Testis (tissue), 3 donors: ENCODE data around the gene MEIOB. TPM values are rescaled to one million over a fixed set of nuclear protein-coding genes. Genes with fewer than 3 reads are reported as not detected.
A peak's percentile ranks its signal among the peaks of the same experiment; 100 is the strongest.

Experiments
- DNase-seq: peaks from one replicate; pipeline ENCODE4 v3.0.0-alpha.2; 2019
- H3K27ac ChIP-seq, 2 donors: fragments of 200-600 bp; sonication (generic); one replicate each; pipeline ENCODE4 v1.5.1; 2019
- H3K27me3 ChIP-seq: fragments of 200-600 bp; sonication (generic); one replicate; pipeline ENCODE4 v1.5.1; 2019
- H3K36me3 ChIP-seq: fragments of 200-600 bp; sonication (generic); one replicate; pipeline ENCODE4 v1.5.1; 2017; ENCODE audit warnings: low read depth; ENCODE audit errors: missing control alignments
- H3K4me1 ChIP-seq: fragments of 200-600 bp; sonication (generic); one replicate; pipeline ENCODE4 v1.5.1; 2019
- H3K4me3 ChIP-seq, 2 donors: fragments of 200-600 bp; sonication (generic); one replicate each; pipeline ENCODE4 v1.5.1; 2017 to 2019
- H3K9me3 ChIP-seq: fragments of 200-600 bp; sonication (generic); one replicate; pipeline ENCODE4 v1.5.1; 2017
- CTCF ChIP-seq, 3 experiments: fragments of 450-650 bp in 2 of 3; fragments of 200-600 bp in 1 of 3; sonication (generic) in 1 of 3; IDR thresholded peaks; one replicate each; pipeline ENCODE4 v1.5.1; 2016 to 2019; ENCODE audit warnings: antibody characterized with exemption in 3 of 3, mild to moderate bottlenecking in 2 of 3, moderate library complexity in 1 of 3
- POLR2A ChIP-seq: fragments of 450-650 bp; IDR thresholded peaks from one replicate; pipeline ENCODE4 v1.6.1; 2017; ENCODE audit warnings: antibody characterized with exemption, mild to moderate bottlenecking, moderate library complexity
- WGBS, 2 donors: methylation state at CpG; one replicate each; pipeline ENCODE4 v1.1.5; 2018; 5-methylcytosine and 5-hydroxymethylcytosine counted together
- intact Hi-C: fragments of 100-400 bp; cut with DNase I; formaldehyde crosslinking; loops from one replicate; pipeline ENCODE4 v1.15.1; 2023; ENCODE audit warnings: low total_unique reads
- polyA plus RNA-seq: library from polyadenylated mRNA; stranded (reverse); fragments of 350-450 nt; fragmentation: Illumina TruSeq; extraction: RNeasy Lipid Tissue Mini Kit (QIAGEN cat#74804); gene quantifications from one replicate; pipeline ENCODE4 v1.2.3, GENCODE V29; 2014; ENCODE audit warnings: low read depth, low replicate concordance; ENCODE audit not compliant: insufficient read depth
- total RNA-seq, 2 donors: library from RNA; depleted of rRNA; stranded (reverse); fragments of >200 nt; gene quantifications; one replicate each; pipeline ENCODE4 v1.2.3, GENCODE V29; 2016

The MEIOB gene
- total and polyA plus RNA-seq, 3 donors from 2014 or later = 34.6 to 53.9 (median 53.8) TPM

GRCh38 chr16:1918351-1919326, 46.7 kb upstream of the MEIOB start, which contains the start of gene HS3ST6:
Gene HS3ST6 (minus strand): TSS chr16:1918415. CDS start chr16:1918323, 92 bp downstream.
- peaks cover 5% of the 10 kb centered on the region for H3K4me1 ChIP-seq
- 4 to 40% methylated on average over 2 to 69 of the region's 71 CpGs for WGBS, 2 donors
- H3K4me3 ChIP-seq = peak within 1 kb of the TSS in 1 of 2 donors; percentile 4
- no peaks in the 10 kb centered on the region for H3K9me3 ChIP-seq
- H3K27ac ChIP-seq = no peak within 1 kb of the TSS
- H3K27me3 ChIP-seq = no peaks in the 10 kb centered on the region
- H3K36me3 ChIP-seq = no peaks in the 10 kb centered on the region
- intact Hi-C loops = no loop called here
- no peak for DNase-seq
- TF ChIP-seq POLR2A = no peak
- TF ChIP-seq CTCF (IDR thresholded peaks at IDR 0.05) = no peak

GRCh38 chr16:1917665-1918350, 45.8 kb upstream of the MEIOB start:
- no peak for DNase-seq
- Histone ChIP-seq H3K4me3 (peak overlapping the region in 1 of 2 donors; percentile 4), H3K4me1 (peaks cover 2% of the 10 kb centered on the region), H3K9me3 (no peaks in the 10 kb centered on the region), H3K27ac (no peak overlapping the region), H3K27me3 (no peaks in the 10 kb centered on the region), H3K36me3 (no peaks in the 10 kb centered on the region)
- intact Hi-C loops = no loop called here
- no peak for TF ChIP-seq POLR2A
- TF ChIP-seq CTCF (IDR thresholded peaks at IDR 0.05) = no peak
- WGBS, 2 donors = 4% methylated on average over 37 of the region's 81 CpGs; no CpG with 5 or more reads in 1 of the 2 donors

- Histone ChIP-seq H3K4me3 (no peak overlapping the region), H3K36me3 (no peaks in the 10 kb centered on the region), H3K4me1 (peaks cover 2% of the 10 kb centered on the region), H3K27me3 (no peaks in the 10 kb centered on the region), H3K27ac (no peak overlapping the region), H3K9me3 (no peaks in the 10 kb centered on the region)
- no peak for DNase-seq
- intact Hi-C loops = no loop called here
- 0 to 3% methylated on average over 4 to 22 of the region's 22 CpGs for WGBS, 2 donors
- TF ChIP-seq CTCF (IDR thresholded peaks at IDR 0.05) (no peak), POLR2A (no peak)
Observed at GRCh38 chr16:1917056-1917664, 45.2 kb upstream of the MEIOB start.

- Histone ChIP-seq H3K9me3 (no peaks in the 10 kb centered on the region), H3K36me3 (no peaks in the 10 kb centered on the region), H3K27me3 (no peaks in the 10 kb centered on the region), H3K4me3 (no peak overlapping the region), H3K4me1 (peaks cover 2% of the 10 kb centered on the region), H3K27ac (no peak overlapping the region)
- no peak for DNase-seq
- no peak for TF ChIP-seq CTCF (IDR thresholded peaks at IDR 0.05)
- TF ChIP-seq POLR2A = no peak
- intact Hi-C loops = no loop called here
- 14 to 22% methylated on average over 5 of the region's 5 CpGs for whole genome bisulfite sequencing, 2 donors
Observed at GRCh38 chr16:1916640-1916990, 44.7 kb upstream of the MEIOB start.
